HepG2 (cell line): ENCODE measurements around the gene TEX53. TPM values are rescaled to one million over a fixed set of nuclear protein-coding genes. Genes with fewer than 3 reads are reported as not detected.

ENCODE experiments used
- ATAC-seq: fragments of 200-7000 bp; cut with Tn5 transposase; 3 replicates; pipeline ENCODE4 v1.9.1; 2020; ENCODE audit warnings: mild to moderate bottlenecking, moderate library complexity
- BruUV-seq: library from RNA; stranded (reverse); fragments of 400-500 nt; replicated peaks from 2 replicates; lab custom pipeline; 2021; lab: Mats Ljungman, UMichigan
- CTCF ChIA-PET: fragments of 300-600 bp; formaldehyde crosslinking; extraction: SDS; loops from one replicate; lab custom pipeline; 2021; ENCODE audit warnings: low total read pairs, inconsistent platforms, low intra/inter-chr PET ratio; lab: Yijun Ruan, JAX
- POLR2A ChIA-PET: fragments of 350-600 bp; sonication (Branson Sonifier 250); formaldehyde crosslinking; loops from one replicate; lab custom pipeline; 2020; ENCODE audit warnings: antibody characterized with exemption, inconsistent platforms; lab: Yijun Ruan, JAX
- DNase-seq: peaks from one replicate; pipeline ENCODE4 v3.0.0-alpha.2; 2015; ENCODE audit warnings: low spot score
- FAIRE-seq: peaks from 3 replicates; lab custom pipeline; 2011; peaks lifted over from hg19 to GRCh38; lab: Jason Lieb, UNC
- H2AFZ ChIP-seq: one replicate; pipeline ENCODE4 v1.6.1; 2011; ENCODE audit warnings: low read length, inconsistent platforms
- H3K27ac ChIP-seq: fragments of 300-600 bp; 3 replicates; pipeline ENCODE4 v1.8.0; 2011; ENCODE audit warnings: mixed run types, mild to moderate bottlenecking, mixed read lengths, low read length, inconsistent platforms; ENCODE audit not compliant: insufficient read depth; ENCODE audit errors: extremely low read length
- H3K27me3 ChIP-seq, 2 experiments: fragments of 200-600 bp in 1 of 2; 2 replicates in 1 of 2; 3 replicates in 1 of 2; pipeline versions ENCODE4 v1.6.0 to v1.8.0; 2011; ENCODE audit warnings: low read length in 2 of 2, mild to moderate bottlenecking in 2 of 2, moderate library complexity in 2 of 2, inconsistent platforms in 1 of 2; ENCODE audit not compliant: insufficient read depth in 2 of 2, control insufficient read depth in 1 of 2
- H3K36me3 ChIP-seq, 2 experiments: fragments of 200-600 bp in 1 of 2; replicated peaks in 1 of 2; 2 replicates in 1 of 2; 3 replicates in 1 of 2; pipeline versions ENCODE4 v1.5.1 to v1.8.0; 2011; ENCODE audit warnings: low read length in 2 of 2, inconsistent platforms in 1 of 2; ENCODE audit not compliant: insufficient read depth in 2 of 2, control insufficient read depth in 1 of 2
- H3K4me1 ChIP-seq: 2 replicates; pipeline ENCODE4 v1.5.1; 2012; ENCODE audit warnings: low read length, inconsistent platforms; ENCODE audit not compliant: insufficient read depth
- H3K4me2 ChIP-seq: 2 replicates; pipeline ENCODE4 v1.6.0; 2011; ENCODE audit warnings: low read depth, low read length, inconsistent platforms
- H3K4me3 ChIP-seq, 3 experiments: fragments of 200-600 bp in 1 of 3; sonication (generic), shearing (Covaris generic) in 1 of 3; replicated peaks in 1 of 3; 2 replicates each; pipeline ENCODE4 v1.5.1; 2011 to 2016; ENCODE audit warnings: low read length in 3 of 3, inconsistent platforms in 2 of 3, low read depth in 2 of 3, mild to moderate bottlenecking in 2 of 3, control low read depth in 1 of 3, mixed read lengths in 1 of 3; ENCODE audit not compliant: insufficient read depth in 1 of 3
- H3K79me2 ChIP-seq: one replicate; pipeline ENCODE4 v1.6.1; 2011; ENCODE audit warnings: low read length, inconsistent platforms; ENCODE audit not compliant: insufficient read depth
- H3K9ac ChIP-seq: 2 replicates; pipeline ENCODE4 v1.6.0; 2011; ENCODE audit warnings: mild to moderate bottlenecking, low read depth, low read length, inconsistent platforms; ENCODE audit not compliant: insufficient read depth
- H3K9me3 ChIP-seq: 2 replicates; pipeline ENCODE4 v1.5.1; 2012; ENCODE audit warnings: mild to moderate bottlenecking, low read length
- H4K20me1 ChIP-seq: 2 replicates; pipeline ENCODE4 v1.6.0; 2011; ENCODE audit warnings: inconsistent platforms, mild to moderate bottlenecking, low read length, moderate library complexity; ENCODE audit not compliant: insufficient read depth
- ATAD3A ChIP-seq: sonication (generic); formaldehyde crosslinking; IDR thresholded peaks from 2 replicates; pipeline ENCODE4 v1.4.0; 2020; ENCODE audit warnings: missing genetic modification reagents
- BCL6 ChIP-seq: IDR thresholded peaks from 2 replicates; pipeline ENCODE4 v1.6.1; 2016; ENCODE audit warnings: missing genetic modification reagents, missing compliant biosample characterization
- BHLHE40 ChIP-seq: IDR thresholded peaks from 2 replicates; pipeline ENCODE4 v1.6.1; 2011; ENCODE audit warnings: low read length, improper control_type of control experiment
- FLYWCH1 ChIP-seq: sonication (generic); formaldehyde crosslinking; IDR thresholded peaks from 2 replicates; pipeline ENCODE4 v1.8.1; 2023; ENCODE audit warnings: mild to moderate bottlenecking, missing genetic modification reagents
- HNRNPL ChIP-seq: fragments of 200-400 bp; formaldehyde crosslinking; IDR thresholded peaks from 2 replicates; pipeline ENCODE4 v1.6.1; 2017; ENCODE audit warnings: mild to moderate bottlenecking, low read depth, low read length
- HNRNPLL ChIP-seq: fragments of 200-400 bp; formaldehyde crosslinking; IDR thresholded peaks from 2 replicates; pipeline ENCODE4 v1.6.1; 2017; ENCODE audit warnings: mild to moderate bottlenecking, low read depth, low read length; ENCODE audit not compliant: poor library complexity, severe bottlenecking
- HOXA9 ChIP-seq: sonication (generic); formaldehyde crosslinking; IDR thresholded peaks from 2 replicates; pipeline ENCODE4 v1.8.1; 2022; ENCODE audit warnings: missing genetic modification reagents, mild to moderate bottlenecking, moderate library complexity, borderline replicate concordance
- MAFF ChIP-seq: IDR thresholded peaks from 2 replicates; pipeline ENCODE4 v1.6.1; 2011; ENCODE audit warnings: low read depth, low read length, improper control_type of control experiment
- MAFK ChIP-seq, 2 experiments: IDR thresholded peaks in 1 of 2; conservative IDR thresholded peaks in 1 of 2; 2 replicates each; pipeline ENCODE4 v1.6.1; 2011; ENCODE audit warnings: improper control_type of control experiment in 2 of 2, low read length in 2 of 2
- ZBTB20 ChIP-seq: sonication (generic); formaldehyde crosslinking; IDR thresholded peaks from 2 replicates; pipeline ENCODE4 v1.8.1; 2023; ENCODE audit warnings: missing genetic modification reagents, low read depth, mild to moderate bottlenecking, borderline replicate concordance
- ZFP36 ChIP-seq: fragments of 150-350 bp; IDR thresholded peaks from 2 replicates; pipeline ENCODE4 v1.6.1; 2018; ENCODE audit warnings: borderline replicate concordance, low read length, low read depth; ENCODE audit not compliant: partially characterized antibody
- ZNF430 ChIP-seq: sonication (generic); formaldehyde crosslinking; IDR thresholded peaks from 2 replicates; pipeline ENCODE4 v1.9.0; 2021; ENCODE audit warnings: mild to moderate bottlenecking, missing genetic modification reagents
- ZNF7 ChIP-seq: IDR thresholded peaks from 2 replicates; pipeline ENCODE4 v1.6.1; 2016; ENCODE audit warnings: missing biosample characterization, missing genetic modification reagents
- ZNF879 ChIP-seq: sonication (generic); formaldehyde crosslinking; IDR thresholded peaks from 2 replicates; pipeline ENCODE4 v1.8.1; 2023; ENCODE audit warnings: missing genetic modification reagents
- WGBS: methylation state at CpG from one replicate; pipeline ENCODE4 v1.1.6; 2017; ENCODE audit warnings: low lambda C conversion rate; 5-methylcytosine and 5-hydroxymethylcytosine counted together
- in situ Hi-C: cut with HindIII; loops from 2 replicates; pipeline ENCODE4 v1.10.0; 2017; ENCODE audit warnings: low pct_unique_long_range_greater_than_20kb; ENCODE audit not compliant: extremely low pct_ligation_motif_present
- intact Hi-C: fragments of 100-400 bp; cut with micrococcal nuclease; formaldehyde crosslinking; loops from one replicate; pipeline ENCODE4 v1.10.0; 2022; ENCODE audit not compliant: unreplicated experiment
- polyA plus RNA-seq, 8 experiments: library from polyadenylated mRNA; depleted of rRNA in 3 of 8; stranded (reverse) in 7 of 8; unstranded in 1 of 8; fragments of >200 nt; fragmentation: Illumina TruSeq in 4 of 8; extraction: Trizol in 4 of 8; gene quantifications; 2 replicates each; pipeline versions ENCODE4 v1.2.1 to v1.2.3, GENCODE V29; 2011 to 2016; ENCODE audit warnings: low read depth in 4 of 8, missing spikeins in 1 of 8, mixed read lengths in 1 of 8; ENCODE audit not compliant: insufficient read depth in 1 of 8
- total RNA-seq, 5 experiments: library from RNA; depleted of rRNA; stranded (reverse); fragments of >200 nt; fragmentation: Illumina TruSeq; extraction: Trizol; gene quantifications; 2 replicates each; pipeline ENCODE4 v1.2.3, GENCODE V29; 2016; ENCODE audit warnings: low read depth in 1 of 5
- TF ChIP-seq, protein P1 (sequence below): sonication (generic); formaldehyde crosslinking; IDR thresholded peaks from 2 replicates; pipeline ENCODE4 v1.8.0; 2023; ENCODE audit warnings: mild to moderate bottlenecking, missing genetic modification reagents
- TF ChIP-seq, protein P2 (sequence below): sonication (generic); formaldehyde crosslinking; IDR thresholded peaks from 2 replicates; pipeline ENCODE4 v1.8.0; 2022; ENCODE audit warnings: low read depth, missing genetic modification reagents
- TF ChIP-seq, protein P3 (sequence below): sonication (generic); formaldehyde crosslinking; IDR thresholded peaks from 2 replicates; pipeline ENCODE4 v1.4.0; 2020; ENCODE audit warnings: missing genetic modification reagents, low read depth, mild to moderate bottlenecking, borderline replicate concordance

The TEX53 gene
- total and polyA plus RNA-seq, 2 of the 13 experiments (the other 11 are each of a cell fraction or from before 2014, with no cell fraction given) = not detected

DNA sequence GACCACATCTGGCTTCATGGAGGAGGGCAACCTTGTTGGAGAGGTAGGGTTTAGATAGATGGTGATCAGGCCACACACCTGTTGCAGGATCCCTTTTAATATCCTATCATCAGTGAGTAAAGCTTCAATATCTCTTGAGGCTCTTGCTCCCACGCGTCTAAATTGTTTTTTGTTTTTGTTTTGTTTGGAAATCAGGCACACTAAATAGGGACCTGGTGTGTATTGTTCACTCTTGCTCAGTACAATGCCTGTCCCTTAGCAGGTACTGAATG lies 49.1 kb downstream of the TEX53 start (continued):
- TF ChIP-seq, protein P1, sequence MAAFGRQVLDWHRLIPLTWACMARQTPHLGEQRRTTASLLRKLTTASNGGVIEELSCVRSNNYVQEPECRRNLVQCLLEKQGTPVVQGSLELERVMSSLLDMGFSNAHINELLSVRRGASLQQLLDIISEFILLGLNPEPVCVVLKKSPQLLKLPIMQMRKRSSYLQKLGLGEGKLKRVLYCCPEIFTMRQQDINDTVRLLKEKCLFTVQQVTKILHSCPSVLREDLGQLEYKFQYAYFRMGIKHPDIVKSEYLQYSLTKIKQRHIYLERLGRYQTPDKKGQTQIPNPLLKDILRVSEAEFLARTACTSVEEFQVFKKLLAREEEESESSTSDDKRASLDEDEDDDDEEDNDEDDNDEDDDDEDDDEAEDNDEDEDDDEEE = no peak
- TF ChIP-seq ZFP36 (no peak), FLYWCH1 (CRISPR knock-in tag) (no peak), ATAD3A (CRISPR knock-in tag) (no peak), ZNF7 (CRISPR knock-in tag) (no peak), ZBTB20 (CRISPR knock-in tag) (no peak)

DNA sequence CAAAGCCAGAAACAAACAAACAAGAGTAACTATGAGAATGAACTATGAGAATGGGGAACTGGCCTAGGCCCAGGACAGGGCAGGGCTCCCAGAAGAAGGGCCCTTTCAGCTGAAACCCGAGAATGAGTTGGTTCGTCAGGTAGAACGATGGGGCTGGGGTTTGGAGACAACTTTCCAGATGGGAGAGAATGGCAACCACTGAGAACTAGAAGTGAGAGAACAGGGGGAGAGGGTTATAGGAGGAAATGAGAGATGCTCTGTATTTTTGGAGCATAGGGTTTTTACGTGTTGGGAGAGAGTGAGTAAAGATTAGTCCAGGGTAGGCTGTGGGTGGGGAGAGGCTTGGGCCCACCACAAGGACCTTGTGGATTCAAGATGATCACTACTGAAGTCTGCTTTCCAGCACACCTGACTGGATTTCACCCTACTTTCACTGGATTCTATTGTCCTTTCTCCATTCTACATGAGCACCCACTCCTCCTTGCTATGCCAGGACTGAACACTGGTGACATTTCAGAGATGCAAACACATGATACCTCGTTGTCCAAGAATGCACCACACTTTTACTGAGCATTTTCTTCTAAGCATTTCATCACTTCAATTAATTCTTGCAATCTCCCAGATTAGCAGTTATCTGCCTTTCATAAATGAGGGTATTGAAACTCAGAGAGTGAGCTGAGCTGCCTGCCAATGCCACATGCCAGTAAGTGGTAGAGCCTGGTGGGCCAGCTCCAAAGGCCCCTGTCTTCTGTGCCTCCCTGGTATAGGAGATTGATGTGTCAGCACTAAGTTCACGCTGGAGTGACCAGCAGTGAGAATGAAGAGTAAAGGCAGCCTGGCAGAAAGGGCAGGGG lies 49.7 kb downstream of the TEX53 start:
- Histone ChIP-seq H3K4me2 (no peak overlapping the region), H3K9me3 (no peaks in the 10 kb centered on the region), H3K27me3 (no peaks in the 10 kb centered on the region; a peak in 1 of 5 replicates), H3K4me3 (no peak overlapping the region), H4K20me1 (no peaks in the 10 kb centered on the region), H3K9ac (no peak overlapping the region), H2AFZ (no peak overlapping the region), H3K36me3 (no peaks in the 10 kb centered on the region), H3K79me2 (peaks cover 3% of the 10 kb centered on the region), H3K4me1 (peaks cover 34% of the 10 kb centered on the region), H3K27ac (no peak overlapping the region)
- in situ Hi-C loops (no loop called here), intact Hi-C loops (no loop called here)
- WGBS = 89% methylated on average over 6 of the region's 6 CpGs
- DNase-seq (no peak), FAIRE-seq (no peak), ATAC-seq (no peak)
- TF ChIP-seq, protein P2, sequence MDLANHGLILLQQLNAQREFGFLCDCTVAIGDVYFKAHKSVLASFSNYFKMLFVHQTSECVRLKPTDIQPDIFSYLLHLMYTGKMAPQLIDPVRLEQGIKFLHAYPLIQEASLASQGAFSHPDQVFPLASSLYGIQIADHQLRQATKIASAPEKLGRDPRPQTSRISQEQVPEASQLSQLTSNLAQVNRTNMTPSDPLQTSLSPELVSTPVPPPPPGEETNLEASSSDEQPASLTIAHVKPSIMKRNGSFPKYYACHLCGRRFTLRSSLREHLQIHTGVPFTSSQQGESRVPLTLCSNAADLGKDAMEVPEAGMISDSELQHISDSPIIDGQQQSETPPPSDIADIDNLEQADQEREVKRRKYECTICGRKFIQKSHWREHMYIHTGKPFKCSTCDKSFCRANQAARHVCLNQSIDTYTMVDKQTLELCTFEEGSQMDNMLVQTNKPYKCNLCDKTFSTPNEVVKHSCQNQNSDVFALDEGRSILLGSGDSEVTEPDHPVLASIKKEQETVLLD (CRISPR knock-in tag) = no peak
- no peak for TF ChIP-seq BHLHE40
- no peak for TF ChIP-seq BCL6 (CRISPR knock-in tag)
- TF ChIP-seq ZNF879 (CRISPR knock-in tag) = no peak
- TF ChIP-seq HNRNPLL = no peak
- TF ChIP-seq ZNF430 (CRISPR knock-in tag) = no peak
- peak; percentile 62 for TF ChIP-seq MAFF
- no peak for TF ChIP-seq HOXA9 (CRISPR knock-in tag)
- TF ChIP-seq MAFK (conservative IDR thresholded peaks at IDR 0.05 in 1 of 2, IDR thresholded peaks at IDR 0.05 in 1 of 2; ENCODE audit: low read length in 2 of 2) = peak; percentile 67 to 76
- no peak for TF ChIP-seq HNRNPL
- TF ChIP-seq, protein P3, sequence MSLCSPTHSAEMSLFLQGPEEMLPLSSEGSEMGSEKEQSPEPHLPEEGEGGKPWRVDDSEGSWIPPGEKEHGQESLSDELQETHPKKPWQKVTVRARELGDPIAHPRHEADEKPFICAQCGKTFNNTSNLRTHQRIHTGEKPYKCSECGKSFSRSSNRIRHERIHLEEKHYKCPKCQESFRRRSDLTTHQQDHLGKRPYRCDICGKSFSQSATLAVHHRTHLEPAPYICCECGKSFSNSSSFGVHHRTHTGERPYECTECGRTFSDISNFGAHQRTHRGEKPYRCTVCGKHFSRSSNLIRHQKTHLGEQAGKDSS (CRISPR knock-in tag) = no peak
- no TSS peak for BruUV-seq
- POLR2A ChIA-PET = interaction anchor here (1.1 to 2.7 kb wide), 3 partner anchors 16 to 20 kb away, joined by 3 to 15 read pairs (median 4); partner anchors contain the start of gene ATP6V1G1
- CTCF ChIA-PET = no interaction called here
